Calu3 (cell line): Measurements from ENCODE around the gene WHRN. TPM values are rescaled to one million over a fixed set of nuclear protein-coding genes. Genes with fewer than 3 reads are reported as not detected.

Source experiments
- BruUV-seq: library from RNA; stranded (reverse); fragments of 400-500 nt; replicated peaks from 2 replicates; lab custom pipeline; 2021; lab: Mats Ljungman, UMichigan
- CTCF ChIA-PET: fragments of 300-600 bp; sonication (Branson Sonifier 250); formaldehyde crosslinking; loops from one replicate; lab custom pipeline; 2022; ENCODE audit warnings: antibody characterized with exemption; lab: Charles Lee
- DNase-seq: peaks from one replicate; pipeline ENCODE4 v3.0.0; 2022
- H3K27ac Mint-ChIP-seq: one replicate; pipeline ENCODE4 v1.8.0; 2022; ENCODE audit warnings: mixed read lengths; ENCODE audit not compliant: unreplicated experiment
- H3K27me3 Mint-ChIP-seq: one replicate; pipeline ENCODE4 v1.8.0; 2022; ENCODE audit warnings: mixed read lengths; ENCODE audit not compliant: unreplicated experiment
- H3K36me3 Mint-ChIP-seq: one replicate; pipeline ENCODE4 v1.8.0; 2022; ENCODE audit warnings: mild to moderate bottlenecking, moderate library complexity, mixed read lengths; ENCODE audit not compliant: insufficient read depth, unreplicated experiment
- H3K4me1 Mint-ChIP-seq: one replicate; pipeline ENCODE4 v1.8.0; 2022; ENCODE audit warnings: mild to moderate bottlenecking, low read depth, mixed read lengths; ENCODE audit not compliant: unreplicated experiment
- H3K4me3 Mint-ChIP-seq: one replicate; pipeline ENCODE4 v1.8.0; 2022; ENCODE audit warnings: mild to moderate bottlenecking, low read depth, moderate library complexity, mixed read lengths; ENCODE audit not compliant: unreplicated experiment
- H3K9me3 Mint-ChIP-seq: one replicate; pipeline ENCODE4 v1.8.0; 2022; ENCODE audit warnings: low read depth, mixed read lengths; ENCODE audit not compliant: unreplicated experiment
- CTCF ChIP-seq: fragments of 200-600 bp; IDR thresholded peaks from one replicate; pipeline ENCODE4 v1.8.0; 2022; ENCODE audit warnings: antibody characterized with exemption; ENCODE audit not compliant: unreplicated experiment
- intact Hi-C: fragments of 100-400 bp; cut with micrococcal nuclease; formaldehyde crosslinking; loops from one replicate; pipeline ENCODE4 v1.10.0; 2022; ENCODE audit not compliant: unreplicated experiment
- total RNA-seq: library from RNA; stranded (reverse); gene quantifications from 2 replicates; pipeline ENCODE4 v1.2.3, GENCODE V29; 2022

The WHRN gene
- total RNA-seq, 1 experiment from 2014 or later = 4.9 TPM

GRCh38 chr9:114371973-114372917, 133.0 kb downstream of the WHRN start:
- CTCF ChIA-PET = no interaction called here
- intact Hi-C loops = no loop called here
- no TSS peak for BruUV-seq
- DNase-seq = no peak
- H3K9me3 Mint-ChIP-seq = no peaks in the 10 kb centered on the region
- no peak overlapping the region for H3K27ac Mint-ChIP-seq
- H3K27me3 Mint-ChIP-seq = no peaks in the 10 kb centered on the region
- no peak overlapping the region for H3K4me3 Mint-ChIP-seq
- TF ChIP-seq CTCF = no peak
- H3K4me1 Mint-ChIP-seq = no peaks in the 10 kb centered on the region
- no peaks in the 10 kb centered on the region for H3K36me3 Mint-ChIP-seq

- CTCF ChIA-PET = no interaction called here
- intact Hi-C loops = no loop called here
- Mint-ChIP-seq H3K4me3 (no peak overlapping the region), H3K36me3 (no peaks in the 10 kb centered on the region), H3K9me3 (no peaks in the 10 kb centered on the region), H3K27ac (no peak overlapping the region), H3K27me3 (no peaks in the 10 kb centered on the region), H3K4me1 (peaks cover 4% of the 10 kb centered on the region)
- no peak for TF ChIP-seq CTCF
- no peak for DNase-seq
- no TSS peak for BruUV-seq
These were observed 133.8 kb downstream of the WHRN start for GRCh38 chr9:114371343-114371944.

- no peaks in the 10 kb centered on the region for H3K9me3 Mint-ChIP-seq
- CTCF ChIA-PET = no interaction called here
- no TSS peak for BruUV-seq
- no peak for DNase-seq
- H3K27ac Mint-ChIP-seq = no peak overlapping the region
- no peak overlapping the region for H3K4me3 Mint-ChIP-seq
- no peaks in the 10 kb centered on the region for H3K36me3 Mint-ChIP-seq
- TF ChIP-seq CTCF = no peak
- H3K27me3 Mint-ChIP-seq = no peaks in the 10 kb centered on the region
- intact Hi-C loops = no loop called here
- H3K4me1 Mint-ChIP-seq = peaks cover 9% of the 10 kb centered on the region
These were observed 134.3 kb downstream of the WHRN start for GRCh38 chr9:114370968-114371320.

- H3K27me3 Mint-ChIP-seq = no peaks in the 10 kb centered on the region
- H3K4me3 Mint-ChIP-seq = no peak overlapping the region
- no peak for TF ChIP-seq CTCF
- no peaks in the 10 kb centered on the region for H3K9me3 Mint-ChIP-seq
- CTCF ChIA-PET = no interaction called here
- H3K27ac Mint-ChIP-seq = no peak overlapping the region
- intact Hi-C loops = no loop called here
- peaks cover 10% of the 10 kb centered on the region for H3K4me1 Mint-ChIP-seq
- no TSS peak for BruUV-seq
- no peaks in the 10 kb centered on the region for H3K36me3 Mint-ChIP-seq
- no peak for DNase-seq
These were observed 134.9 kb downstream of the WHRN start for GRCh38 chr9:114370251-114370967.
